Tongue (tissue), 2 donors: ENCODE measurements around the gene SLC6A11. TPM values are rescaled to one million over a fixed set of nuclear protein-coding genes. Genes with fewer than 3 reads are reported as not detected.

Experiments used
- DNase-seq: peaks from one replicate; pipeline ENCODE4 v3.0.0-alpha.2; 2015
- total RNA-seq: library from RNA; depleted of rRNA; stranded (reverse); fragments of >200 nt; gene quantifications from one replicate; pipeline ENCODE4 v1.2.3, GENCODE V29; 2014

Gene SLC6A11
- total RNA-seq, 1 donor from 2014 or later: 0.21 TPM

- DNase-seq: no peak
These were observed 72.6 kb downstream of the SLC6A11 start for GRCh38 chr3:10888518-10889090.

GRCh38 chr3:10889206-10889960 is 73.4 kb downstream of the SLC6A11 start:
- no peak for DNase-seq

GRCh38 chr3:10890665-10891064 is 74.6 kb downstream of the SLC6A11 start:
- no peak for DNase-seq

- DNase-seq: no peak
These were observed 76.6 kb downstream of the SLC6A11 start for GRCh38 chr3:10892622-10893021.

- DNase-seq: no peak
These were observed 85.4 kb downstream of the SLC6A11 start for GRCh38 chr3:10901296-10901945.

GRCh38 chr3:10907262-10907661 is 91.2 kb downstream of the SLC6A11 start:
- DNase-seq: no peak

GRCh38 chr3:10910367-10910766 is 94.3 kb downstream of the SLC6A11 start:
- no peak for DNase-seq

GRCh38 chr3:10911350-10912002 is 95.4 kb downstream of the SLC6A11 start:
- no peak for DNase-seq

- DNase-seq: no peak
These were observed 96.8 kb downstream of the SLC6A11 start for GRCh38 chr3:10912786-10913185.

- DNase-seq: no peak
These were observed 99.3 kb downstream of the SLC6A11 start for GRCh38 chr3:10915376-10915775.

- no peak for DNase-seq
These were observed 101.1 kb downstream of the SLC6A11 start for GRCh38 chr3:10917176-10917575.

- DNase-seq: no peak
These were observed 102.0 kb downstream of the SLC6A11 start for GRCh38 chr3:10918011-10918410.

GRCh38 chr3:10919636-10920035 is 103.6 kb downstream of the SLC6A11 start:
- no peak for DNase-seq

GRCh38 chr3:10925436-10926255 is 109.6 kb downstream of the SLC6A11 start:
- no peak for DNase-seq

GRCh38 chr3:10926256-10926810 is 110.3 kb downstream of the SLC6A11 start:
- no peak for DNase-seq

GRCh38 chr3:10926811-10927521 is 110.9 kb downstream of the SLC6A11 start:
- no peak for DNase-seq

- no peak for DNase-seq
These were observed 111.5 kb downstream of the SLC6A11 start for GRCh38 chr3:10927551-10927950.

GRCh38 chr3:10928407-10928960 is 112.5 kb downstream of the SLC6A11 start:
- DNase-seq: no peak

GRCh38 chr3:10928961-10929471 is 113.0 kb downstream of the SLC6A11 start:
- no peak for DNase-seq

GRCh38 chr3:10929978-10930665 is 114.1 kb downstream of the SLC6A11 start:
- no peak for DNase-seq
